Hepatocyte (in vitro differentiated cells): Measurements from ENCODE around the gene KLHL1.

ENCODE experiments used
- EZH2 ChIP-seq: fragments of 200-600 bp; sonication (generic); IDR thresholded peaks from 2 replicates; pipeline ENCODE4 v1.6.1; 2016; ENCODE audit warnings: antibody characterized with exemption, mild to moderate bottlenecking, borderline replicate concordance
- TF ChIP-seq, protein P1 (sequence below): fragments of 200-600 bp; sonication (generic); IDR thresholded peaks from 2 replicates; pipeline ENCODE4 v1.5.1; 2016; ENCODE audit warnings: antibody characterized with exemption, mild to moderate bottlenecking; ENCODE audit not compliant: poor library complexity

DNA sequence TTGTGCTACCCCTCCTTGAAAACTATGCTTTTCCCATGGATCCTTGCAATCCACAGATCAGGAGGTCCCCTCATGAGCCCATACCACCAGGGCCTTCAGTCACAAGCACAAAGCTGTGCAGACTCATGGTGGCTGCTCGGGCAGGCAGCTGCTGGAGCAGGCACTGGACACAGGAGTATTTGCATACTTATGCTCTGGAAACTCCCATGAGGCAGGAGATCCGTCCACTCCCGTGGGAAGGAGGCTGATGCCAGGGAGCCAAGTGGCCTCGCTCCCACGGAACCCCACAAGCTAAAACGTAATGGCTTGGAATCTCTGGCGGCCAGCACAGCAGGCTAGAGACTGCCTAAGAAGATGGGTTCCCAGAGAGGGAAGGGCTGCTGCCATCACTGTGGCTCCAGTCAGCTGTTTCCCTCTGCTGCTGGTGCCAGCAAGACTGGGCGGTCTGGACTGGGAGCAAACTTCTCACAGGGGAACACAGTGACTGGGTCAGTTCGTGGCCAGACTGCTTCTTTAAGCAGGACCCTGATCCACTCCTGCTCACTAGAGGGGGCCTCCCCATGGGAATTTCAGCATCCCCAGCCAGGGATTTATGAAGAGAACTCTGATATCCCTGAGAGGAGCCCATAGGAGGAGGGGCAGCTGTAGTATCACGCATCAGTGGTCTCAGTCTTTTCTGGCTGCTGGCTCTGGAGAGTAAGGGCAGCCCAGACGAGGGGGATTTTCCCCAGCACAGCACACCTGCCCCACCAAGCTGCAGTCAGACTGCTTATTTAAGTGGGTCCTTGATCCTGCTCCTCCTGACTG, 370.9 kb downstream of the KLHL1 start:
- TF ChIP-seq, protein P1, sequence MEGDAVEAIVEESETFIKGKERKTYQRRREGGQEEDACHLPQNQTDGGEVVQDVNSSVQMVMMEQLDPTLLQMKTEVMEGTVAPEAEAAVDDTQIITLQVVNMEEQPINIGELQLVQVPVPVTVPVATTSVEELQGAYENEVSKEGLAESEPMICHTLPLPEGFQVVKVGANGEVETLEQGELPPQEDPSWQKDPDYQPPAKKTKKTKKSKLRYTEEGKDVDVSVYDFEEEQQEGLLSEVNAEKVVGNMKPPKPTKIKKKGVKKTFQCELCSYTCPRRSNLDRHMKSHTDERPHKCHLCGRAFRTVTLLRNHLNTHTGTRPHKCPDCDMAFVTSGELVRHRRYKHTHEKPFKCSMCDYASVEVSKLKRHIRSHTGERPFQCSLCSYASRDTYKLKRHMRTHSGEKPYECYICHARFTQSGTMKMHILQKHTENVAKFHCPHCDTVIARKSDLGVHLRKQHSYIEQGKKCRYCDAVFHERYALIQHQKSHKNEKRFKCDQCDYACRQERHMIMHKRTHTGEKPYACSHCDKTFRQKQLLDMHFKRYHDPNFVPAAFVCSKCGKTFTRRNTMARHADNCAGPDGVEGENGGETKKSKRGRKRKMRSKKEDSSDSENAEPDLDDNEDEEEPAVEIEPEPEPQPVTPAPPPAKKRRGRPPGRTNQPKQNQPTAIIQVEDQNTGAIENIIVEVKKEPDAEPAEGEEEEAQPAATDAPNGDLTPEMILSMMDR: no peak
- TF ChIP-seq EZH2: no peak
